Epithelial cell of esophagus (primary cell): ENCODE data around the gene KIT.

Source experiments
- DNase-seq: peaks from one replicate; pipeline ENCODE4 v3.0.0; 2010; ENCODE audit warnings: low read depth
- H3K4me3 ChIP-seq: 2 replicates; pipeline ENCODE4 v1.5.1; 2011; ENCODE audit warnings: mild to moderate bottlenecking, low read length, control low read depth
- CTCF ChIP-seq: IDR thresholded peaks from 2 replicates; pipeline ENCODE4 v1.5.1; 2011; ENCODE audit warnings: low read depth, mild to moderate bottlenecking, low read length, control low read depth, inconsistent platforms; ENCODE audit not compliant: insufficient read depth; ENCODE audit errors: missing control alignments

Gene KIT

GRCh38 chr4:54781756-54782155 lies 124.0 kb downstream of the KIT start:
- DNase-seq, result no peak
- H3K4me3 ChIP-seq, result no peak overlapping the region
- no peak for TF ChIP-seq CTCF

GRCh38 chr4:54783402-54784110 lies 125.8 kb downstream of the KIT start:
- no peak overlapping the region for H3K4me3 ChIP-seq
- DNase-seq, result no peak
- TF ChIP-seq CTCF, result no peak

- H3K4me3 ChIP-seq, result no peak overlapping the region
- TF ChIP-seq CTCF, result no peak
These were observed 126.5 kb downstream of the KIT start for GRCh38 chr4:54784161-54784671.

More at GRCh38 chr4:54784161-54784671, 126.5 kb downstream of the KIT start:
- DNase-seq, result no peak
